HL-60 (cell line): ENCODE results near the gene NUDT8.

Source experiments
- CTCF ChIP-seq: IDR thresholded peaks from one replicate; pipeline ENCODE4 v1.5.1; 2011; ENCODE audit warnings: low read length, control low read depth, inconsistent platforms; ENCODE audit not compliant: insufficient read depth
- POLR2AphosphoS5 ChIP-seq: IDR thresholded peaks from 2 replicates; pipeline ENCODE4 v1.6.1; 2012; ENCODE audit warnings: low read depth
- REST ChIP-seq: IDR thresholded peaks from 2 replicates; pipeline ENCODE4 v1.6.1; 2012; ENCODE audit warnings: low read depth; ENCODE audit not compliant: insufficient replicate concordance
- SPI1 ChIP-seq: IDR thresholded peaks from 2 replicates; pipeline ENCODE4 v1.6.1; 2012; ENCODE audit warnings: low read depth, mild to moderate bottlenecking, borderline replicate concordance

GRCh38 chr11:67648140-67648795 lies 18.5 kb upstream of the NUDT8 start:
- TF ChIP-seq CTCF (peak; percentile 33), POLR2AphosphoS5 (no peak), REST (no peak), SPI1 (no peak)
